Stimulated activated CD4-positive, alpha-beta T cell treated with anti-CD3 and anti-CD28 coated beads, Interleukin-2, amount 100 ng/mL, for 48 hours (primary cell): ENCODE measurements around the gene RASAL2.
"Not testable (repeated sequence)": the region's sequence is repeated elsewhere in the genome, so short reads cannot be mapped to it uniquely, and the experiment has no call there.

Source experiments
- DNase-seq, 2 donors: peaks; one replicate each; pipeline ENCODE4 v3.0.0-alpha.2; 2020

Gene RASAL2

DNA sequence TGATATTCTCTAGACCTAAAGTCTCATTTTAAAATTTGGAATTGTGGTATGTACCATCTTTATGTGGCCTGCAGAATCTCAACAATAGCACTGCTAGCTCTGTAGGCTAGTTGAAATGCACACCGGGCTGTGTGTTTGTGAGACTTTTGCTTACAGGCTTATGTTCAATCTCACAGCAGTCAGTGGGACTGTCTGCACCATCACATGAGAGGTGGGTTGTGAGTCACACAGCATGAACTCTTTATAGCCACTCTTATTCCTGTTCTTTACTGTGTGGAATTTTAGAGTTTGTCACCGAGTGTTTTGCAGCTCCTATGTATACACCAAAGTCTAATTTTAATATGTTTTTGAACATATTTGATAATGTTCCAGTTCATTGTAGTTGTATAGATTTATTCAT is 74.6 kb downstream of the RASAL2 start:
- no peak for DNase-seq

- DNase-seq = no peak
Measured at GRCh38 chr1:178169649-178170048, 75.7 kb downstream of the RASAL2 start.

GRCh38 chr1:178172939-178173338 is 79.0 kb downstream of the RASAL2 start:
- DNase-seq = no peak

DNA sequence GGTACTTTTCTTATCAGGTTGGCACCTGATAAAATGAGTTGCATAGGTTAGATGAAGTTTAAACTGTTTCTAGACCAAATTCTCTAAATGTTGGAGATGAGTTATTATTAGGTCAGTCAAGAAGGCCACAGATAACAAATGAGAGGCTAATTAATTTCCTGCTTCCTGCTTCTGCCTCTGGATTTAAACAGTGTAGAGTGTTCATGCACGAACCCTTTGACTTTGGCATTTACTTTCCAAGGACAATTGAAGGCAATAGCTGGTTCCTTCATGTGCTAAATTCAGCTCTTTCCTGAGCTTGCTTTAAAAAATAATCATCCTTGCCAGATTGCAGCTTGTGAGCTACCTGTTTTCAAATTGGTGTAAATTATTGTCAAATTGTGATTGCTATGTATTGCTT is 80.6 kb downstream of the RASAL2 start:
- DNase-seq = no peak

DNA sequence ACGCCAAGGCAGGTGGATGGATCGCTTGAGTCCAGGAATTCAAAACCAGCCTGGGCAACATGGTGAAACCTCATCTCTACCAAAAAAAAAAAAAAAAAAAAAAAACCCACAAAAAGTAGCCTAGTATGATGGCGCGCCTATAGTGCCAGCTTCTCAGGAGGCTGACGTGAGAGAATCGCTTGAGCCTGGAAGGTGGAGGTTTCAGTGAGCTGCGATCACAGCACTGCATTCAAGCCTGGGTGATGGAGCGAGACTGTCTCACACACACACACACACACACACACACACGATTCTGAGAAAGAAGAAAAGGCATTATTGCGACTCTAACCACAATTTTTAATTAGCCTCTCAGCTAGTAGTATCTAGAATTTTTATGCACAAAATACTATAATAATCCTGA is 86.5 kb downstream of the RASAL2 start:
- DNase-seq = no peak

DNA sequence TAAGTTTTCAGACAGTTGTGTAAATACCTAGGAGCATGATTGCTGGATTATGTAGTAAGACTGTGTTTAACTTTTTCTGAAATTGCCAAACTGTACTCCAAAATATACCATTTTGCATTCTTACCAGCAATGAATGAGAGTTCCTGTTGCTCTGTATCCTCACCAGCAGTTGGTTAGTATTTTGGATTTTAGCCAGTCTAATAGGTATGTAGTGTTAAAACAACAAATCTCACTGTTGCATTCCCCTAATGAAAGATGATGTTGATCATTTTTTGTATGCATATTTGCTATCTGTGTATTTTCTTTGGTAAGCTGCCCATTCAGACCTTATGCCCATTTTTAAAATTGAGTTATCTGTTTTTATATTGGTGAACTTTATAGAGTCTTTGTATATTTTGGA is 89.9 kb downstream of the RASAL2 start:
- DNase-seq = no peak

GRCh38 chr1:178188306-178188705 is 94.4 kb downstream of the RASAL2 start:
- no peak for DNase-seq

- no peak for DNase-seq
Measured at GRCh38 chr1:178189814-178190213, 95.9 kb downstream of the RASAL2 start.

DNA sequence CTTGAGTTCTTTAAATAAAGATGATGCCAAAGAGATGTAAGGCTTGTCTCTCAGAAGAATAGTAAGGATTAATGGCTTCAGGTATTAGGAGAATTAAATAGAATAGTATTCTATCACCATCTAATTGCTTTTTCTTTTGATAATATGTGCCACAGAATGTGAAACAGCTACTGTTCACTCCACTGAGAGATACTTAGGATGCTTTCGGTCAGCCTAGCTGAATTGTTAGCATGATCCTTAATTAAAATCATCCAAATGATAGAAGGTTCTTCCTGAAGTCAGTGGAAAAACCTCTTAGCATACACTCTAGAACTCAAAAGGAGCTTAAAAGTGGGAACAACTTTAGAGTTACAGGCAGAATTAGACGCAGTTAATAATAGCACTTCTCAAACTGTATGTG is 97.0 kb downstream of the RASAL2 start:
- no peak for DNase-seq

- no peak for DNase-seq
Measured at GRCh38 chr1:178192686-178193085, 98.8 kb downstream of the RASAL2 start.

DNA sequence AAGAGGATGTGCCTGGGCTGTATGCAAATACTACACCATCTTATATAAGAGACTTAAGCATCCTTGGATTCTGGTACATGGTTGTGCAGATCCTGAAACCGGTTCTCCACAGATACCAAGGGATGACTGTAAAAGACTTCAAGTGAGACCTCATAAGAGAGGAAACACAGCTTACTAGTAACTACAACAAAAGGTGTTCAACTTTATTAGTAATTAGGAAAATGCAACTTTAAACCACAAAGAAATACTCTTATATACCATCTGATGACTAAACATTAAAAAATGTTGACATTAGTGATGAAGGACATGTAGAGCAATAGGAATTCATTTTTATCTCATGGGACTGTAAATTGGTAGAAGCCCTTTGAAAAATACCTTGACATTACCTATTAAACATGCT is 102.7 kb downstream of the RASAL2 start:
- no peak for DNase-seq

- DNase-seq = not testable (repeated sequence)
Measured at GRCh38 chr1:178202095-178202494, 108.2 kb downstream of the RASAL2 start.

DNA sequence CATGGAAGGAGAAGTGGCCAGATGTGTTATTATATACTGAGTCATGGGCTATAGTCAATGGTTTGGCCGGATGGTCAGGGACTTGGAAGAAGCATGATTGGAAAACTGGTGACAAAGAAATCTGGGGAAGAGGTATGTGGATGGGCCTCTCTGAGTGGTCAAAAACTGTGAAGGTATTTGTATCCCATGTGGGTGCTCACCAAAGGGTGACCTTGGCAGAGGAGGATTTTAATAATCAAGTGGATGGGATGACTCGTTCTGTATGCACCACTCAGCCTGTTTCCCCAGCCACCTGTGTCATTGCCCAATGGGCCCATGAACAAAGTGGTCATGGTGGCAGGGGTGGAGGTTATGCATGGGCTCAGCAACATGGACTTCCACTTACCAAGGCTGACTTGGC is 108.6 kb downstream of the RASAL2 start:
- not testable (repeated sequence) for DNase-seq

DNA sequence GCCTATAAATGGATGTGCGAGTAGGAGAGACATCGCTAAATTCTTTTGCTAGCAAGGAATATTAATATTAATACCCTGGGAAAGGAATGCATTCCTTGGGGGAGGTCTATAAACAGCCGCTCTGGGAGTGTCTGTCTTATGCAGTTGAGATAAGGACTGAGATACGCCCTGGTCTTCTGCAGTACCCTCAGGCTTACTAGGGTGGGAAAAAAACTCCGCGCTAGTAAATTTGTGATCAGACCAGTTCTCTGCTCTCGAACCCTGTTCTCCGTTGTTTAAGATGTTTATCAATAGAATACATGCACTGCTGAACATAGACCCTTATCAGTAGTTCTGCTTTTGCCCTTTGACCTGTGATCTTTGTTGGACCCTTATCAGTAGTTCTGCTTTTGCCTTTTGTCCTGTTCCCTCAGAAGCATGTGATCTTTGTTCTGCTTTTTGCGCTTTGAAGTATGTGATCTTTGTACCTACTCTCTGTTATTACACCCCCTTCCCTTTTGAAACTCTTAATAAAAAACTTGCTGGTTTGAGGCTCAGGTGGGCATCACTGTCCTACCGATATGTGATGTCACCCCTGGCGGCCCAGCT is 114.5 kb downstream of the RASAL2 start:
- DNase-seq = not testable (repeated sequence)

DNA sequence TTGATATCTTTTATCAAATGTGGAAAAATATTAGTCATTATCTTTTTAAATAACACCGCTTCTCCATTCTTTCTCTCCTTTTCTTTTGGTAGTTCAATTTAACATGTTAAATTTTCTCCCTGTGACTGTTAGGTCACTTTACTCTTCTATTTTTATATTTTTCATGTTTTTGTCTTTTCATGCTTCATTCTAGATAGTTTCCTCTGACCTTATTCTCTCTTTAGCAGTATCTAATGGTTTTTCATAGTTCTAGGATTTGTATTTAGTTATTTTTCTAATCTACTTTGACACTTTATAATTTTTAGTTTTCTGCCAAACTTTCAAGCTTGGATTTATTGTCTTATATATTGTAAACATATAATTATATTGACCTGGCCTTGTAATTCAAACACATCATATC is 116.0 kb downstream of the RASAL2 start:
- DNase-seq = no peak

DNA sequence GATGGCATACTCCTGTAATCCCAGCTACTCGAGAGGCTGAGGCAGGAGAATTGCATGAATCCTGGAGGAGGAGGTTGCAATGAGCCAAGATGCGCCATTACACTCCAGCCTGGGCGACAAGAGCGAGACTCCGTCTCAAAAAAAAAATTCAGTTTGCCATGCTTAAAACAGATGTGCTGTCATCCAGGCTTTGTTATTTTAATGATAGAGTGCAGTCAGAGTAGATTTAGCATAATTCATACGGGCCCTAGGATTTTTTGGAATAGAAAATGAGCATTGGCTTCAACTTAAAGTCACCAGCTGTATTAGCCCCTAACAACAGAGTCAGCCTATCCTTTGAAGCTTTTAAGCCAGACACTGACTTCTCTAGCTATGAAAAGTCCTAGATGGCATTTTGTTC is 124.6 kb downstream of the RASAL2 start:
- no peak for DNase-seq

- DNase-seq = no peak
Measured at GRCh38 chr1:178220094-178220493, 126.2 kb downstream of the RASAL2 start.

GRCh38 chr1:178223289-178223688 is 129.4 kb downstream of the RASAL2 start:
- no peak for DNase-seq

DNA sequence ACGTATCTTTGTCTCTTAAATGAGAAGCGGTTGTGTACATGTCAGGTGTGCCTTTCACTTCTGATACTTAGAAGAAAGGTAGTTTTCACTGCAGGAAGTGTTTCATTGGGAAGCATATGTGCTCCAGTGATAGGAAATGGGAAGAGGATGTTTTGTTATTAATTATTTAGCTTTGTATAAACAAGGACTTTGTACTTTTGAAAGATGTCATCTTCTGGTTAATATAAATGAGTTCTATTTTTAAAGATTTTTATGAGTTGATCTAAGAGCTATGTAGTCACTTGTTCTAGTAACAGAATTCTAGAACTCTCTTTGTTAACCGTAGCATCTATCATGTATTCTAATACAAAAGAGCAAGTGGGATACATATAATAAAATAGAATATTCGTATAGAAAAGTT is 130.5 kb downstream of the RASAL2 start:
- DNase-seq = no peak

DNA sequence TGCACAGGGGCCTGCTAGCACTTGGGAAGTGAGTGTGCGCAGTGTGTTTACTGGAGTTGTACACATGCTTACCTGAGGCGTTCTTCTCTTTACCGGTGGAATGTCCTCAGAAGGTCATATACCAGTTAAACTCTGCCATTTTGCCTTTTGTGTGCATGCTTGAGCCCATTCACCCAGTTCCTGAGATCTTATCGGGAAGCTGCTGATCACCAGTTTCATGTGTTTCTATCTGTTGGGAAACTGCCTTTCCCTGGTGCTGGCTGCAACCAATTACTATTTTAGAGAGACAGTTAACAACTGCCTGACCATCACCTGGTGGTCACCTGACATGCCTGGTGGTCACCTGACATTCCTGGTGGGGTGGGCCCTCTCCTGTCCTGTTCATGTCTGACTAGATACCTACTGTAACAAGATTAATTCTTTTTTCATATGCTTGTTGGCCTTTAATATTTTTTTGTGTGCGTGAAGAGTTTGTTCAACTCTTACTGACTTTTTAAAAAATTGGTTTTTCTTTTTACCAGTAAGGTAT is 137.0 kb downstream of the RASAL2 start:
- no peak for DNase-seq

DNA sequence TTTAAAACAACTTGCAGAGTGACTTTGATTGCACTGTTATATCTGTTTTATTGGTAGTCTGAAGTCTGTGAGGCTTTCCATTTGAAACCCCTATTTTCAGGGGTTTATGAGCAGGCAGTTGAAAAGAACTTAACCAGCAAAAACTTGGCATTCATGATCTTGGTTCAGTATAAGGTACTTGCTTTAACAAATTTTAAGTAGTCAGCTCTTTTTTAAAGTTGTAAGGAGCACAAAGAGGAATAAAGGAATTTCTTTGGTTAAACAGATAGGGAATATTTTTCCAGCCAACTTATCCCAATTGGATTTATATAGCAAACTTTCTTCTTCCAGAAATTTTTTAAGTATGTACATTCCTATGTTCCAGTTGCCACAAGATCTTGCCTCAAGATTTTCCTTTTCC is 138.2 kb downstream of the RASAL2 start:
- no peak for DNase-seq

DNA sequence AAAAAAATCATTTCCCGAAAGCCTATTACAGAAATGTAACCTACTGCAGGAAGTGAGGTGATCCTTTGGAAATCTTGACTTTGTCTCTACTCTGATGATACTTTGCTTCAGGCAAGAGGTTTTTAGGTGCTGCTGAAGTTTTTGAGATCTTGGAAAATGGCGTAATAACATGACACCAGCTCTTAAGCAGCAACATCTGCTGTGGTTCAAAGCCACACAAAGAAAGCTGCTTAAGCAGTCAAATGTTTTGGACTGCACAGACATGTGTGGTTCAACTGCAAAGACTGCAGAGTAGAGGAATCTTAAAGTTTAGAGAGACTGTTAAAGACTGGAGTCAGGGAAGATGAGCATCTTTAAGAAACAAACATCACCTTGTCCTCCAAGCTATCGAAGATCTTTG is 139.0 kb downstream of the RASAL2 start:
- DNase-seq = no peak

- DNase-seq = no peak
Measured at GRCh38 chr1:178237121-178237520, 143.2 kb downstream of the RASAL2 start.

- DNase-seq = no peak
Measured at GRCh38 chr1:178238722-178239510, 145.0 kb downstream of the RASAL2 start.

DNA sequence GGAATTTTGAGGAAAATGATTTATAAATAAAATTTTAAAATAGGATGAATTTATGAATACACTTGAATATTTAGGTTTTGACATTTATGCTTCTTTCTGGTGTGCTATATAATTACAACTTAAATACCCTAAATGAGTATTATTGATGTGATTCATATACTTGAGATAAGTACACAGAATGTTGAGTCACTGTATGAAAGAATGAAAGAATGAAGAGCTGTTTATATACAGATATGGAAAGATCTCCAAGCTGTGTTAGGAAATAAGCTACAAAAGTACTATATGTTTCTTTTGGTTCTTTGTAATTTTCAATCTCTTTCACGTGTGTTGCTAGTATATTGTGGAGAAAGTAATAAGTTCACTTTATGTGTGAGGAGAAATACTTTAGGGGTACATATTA is 147.2 kb downstream of the RASAL2 start:
- DNase-seq = no peak
